BJ (cell line): ENCODE measurements around the gene EXOC3. TPM values are rescaled to one million over a fixed set of nuclear protein-coding genes. Genes with fewer than 3 reads are reported as not detected.
"Not testable (repeated sequence)": the region's sequence is repeated elsewhere in the genome, so short reads cannot be mapped to it uniquely, and the experiment has no call there.

Experiments
- CTCF ChIA-PET: fragments of 350-600 bp; formaldehyde crosslinking; extraction: SDS; loops from one replicate; lab custom pipeline; 2021; ENCODE audit warnings: antibody characterized with exemption, inconsistent platforms; lab: Yijun Ruan, JAX
- POLR2A ChIA-PET: fragments of 300-600 bp; sonication (Branson Sonifier 250); formaldehyde crosslinking; extraction: SDS; loops from one replicate; lab custom pipeline; 2021; ENCODE audit warnings: antibody characterized with exemption; lab: Charles Lee
- DNase-seq: peaks from one replicate; pipeline ENCODE4 v3.0.0-alpha.2; 2011; ENCODE audit warnings: low read depth
- H3K27me3 ChIP-seq: 2 replicates; pipeline ENCODE4 v1.6.0; 2011; ENCODE audit warnings: low read length; ENCODE audit not compliant: control insufficient read depth, insufficient read depth
- H3K36me3 ChIP-seq: 2 replicates; pipeline ENCODE4 v1.5.1; 2011; ENCODE audit warnings: low read length; ENCODE audit not compliant: control insufficient read depth, insufficient read depth
- H3K4me3 ChIP-seq: 2 replicates; pipeline ENCODE4 v1.5.1; 2011; ENCODE audit warnings: low read depth, mild to moderate bottlenecking, control low read depth, low read length
- CTCF ChIP-seq: IDR thresholded peaks from 2 replicates; pipeline ENCODE4 v1.5.1; 2011; ENCODE audit warnings: low read depth, mild to moderate bottlenecking, control low read depth, inconsistent platforms, low read length, moderate library complexity; ENCODE audit not compliant: insufficient read depth
- polyA plus RNA-seq: library from polyadenylated mRNA; depleted of rRNA; stranded (reverse); fragments of >200 nt; gene quantifications from 2 replicates; pipeline ENCODE4 v1.2.3, GENCODE V29; 2011

The EXOC3 gene
- polyA plus RNA-seq, 1 experiment = 32.1 TPM

GRCh38 chr5:472656-473550 lies 29.9 kb downstream of the EXOC3 start:
- peaks cover 4% of the 10 kb centered on the region; the same call in 1 of the 2 replicates for H3K36me3 ChIP-seq
- CTCF ChIA-PET = interaction anchor here (0.6 to 3.2 kb wide), 5 partner anchors 16 to 156 kb away, joined by 3 to 11 read pairs (median 5); partner anchors contain the start of gene AHRR
- no peaks in the 10 kb centered on the region for H3K27me3 ChIP-seq
- H3K4me3 ChIP-seq = peak overlapping the region; percentile 77
- no peak for DNase-seq
- no peak for TF ChIP-seq CTCF
- POLR2A ChIA-PET = no interaction called here

DNA sequence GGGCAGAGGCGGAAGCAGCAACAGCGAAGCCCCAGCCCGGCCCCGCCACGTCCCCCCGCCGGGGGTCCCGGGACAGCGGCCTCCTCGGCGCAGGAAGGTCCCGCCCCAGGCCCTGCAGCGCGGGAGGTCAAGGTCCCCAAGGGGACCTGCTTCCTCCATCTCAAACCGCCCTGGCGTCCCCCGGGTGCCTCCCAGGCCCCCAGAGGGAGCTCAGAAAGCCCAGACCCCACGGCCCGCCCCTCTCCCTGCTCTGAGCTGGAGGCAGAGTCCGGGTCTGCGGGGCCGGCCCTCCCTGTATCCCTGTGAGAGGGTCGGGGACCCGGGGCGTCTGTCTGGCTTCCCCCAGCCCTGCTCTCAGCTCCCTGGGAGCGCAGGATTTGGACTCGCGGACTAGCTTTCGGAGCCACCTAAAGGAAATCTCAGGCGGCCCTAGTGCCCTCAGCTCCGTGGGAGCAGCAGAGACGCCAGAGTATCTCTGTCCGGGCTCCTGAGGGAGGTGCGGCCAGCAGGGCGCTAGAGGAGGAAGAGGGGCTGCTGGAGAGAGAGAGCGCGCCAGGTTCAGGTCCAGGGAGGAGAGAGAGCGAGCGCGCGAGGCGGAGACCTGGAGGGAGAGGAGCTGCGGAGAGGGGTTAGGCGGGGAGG lies 30.7 kb downstream of the EXOC3 start:
- Histone ChIP-seq H3K4me3 (peak overlapping the region; percentile 77), H3K27me3 (no peaks in the 10 kb centered on the region), H3K36me3 (peaks cover 4% of the 10 kb centered on the region; the same call in 1 of the 2 replicates)
- DNase-seq = no peak
- no peak for TF ChIP-seq CTCF
- ChIA-PET CTCF (interaction anchor here (0.6 to 3.2 kb wide), 4 partner anchors 27 to 157 kb away, joined by 3 to 11 read pairs (median 4); partner anchors contain the start of gene AHRR), POLR2A (no interaction called here)

DNA sequence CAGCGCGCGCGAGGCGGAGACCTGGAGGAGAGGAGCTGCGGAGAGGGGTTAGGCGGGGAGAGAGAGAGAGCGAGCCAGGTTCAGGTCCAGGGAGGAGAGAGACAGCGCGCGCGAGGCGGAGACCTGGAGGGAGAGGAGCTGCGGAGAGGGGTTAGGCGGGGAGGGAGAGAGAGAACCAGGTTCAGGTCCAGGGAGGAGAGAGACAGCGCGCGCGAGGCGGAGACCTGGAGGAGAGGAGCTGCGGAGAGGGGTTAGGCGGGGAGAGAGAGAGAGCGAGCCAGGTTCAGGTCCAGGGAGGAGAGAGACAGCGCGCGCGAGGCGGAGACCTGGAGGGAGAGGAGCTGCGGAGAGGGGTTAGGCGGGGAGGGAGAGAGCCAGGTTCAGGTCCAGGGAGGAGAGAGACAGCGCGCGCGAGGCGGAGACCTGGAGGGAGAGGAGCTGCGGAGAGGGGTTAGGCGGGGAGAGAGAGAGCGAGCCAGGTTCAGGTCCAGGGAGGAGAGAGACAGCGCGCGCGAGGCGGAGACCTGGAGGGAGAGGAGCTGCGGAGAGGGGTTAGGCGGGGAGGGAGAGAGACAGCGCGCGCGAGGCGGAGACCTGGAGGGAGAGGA lies 31.4 kb downstream of the EXOC3 start:
- CTCF ChIA-PET = interaction anchor here (1.7 to 3.2 kb wide), 3 partner anchors 28 to 157 kb away, joined by 4 to 11 read pairs (median 5); partner anchors contain the start of gene AHRR
- POLR2A ChIA-PET, DNase-seq: not testable (repeated sequence)

GRCh38 chr5:474840-475661 lies 32.1 kb downstream of the EXOC3 start:
- no peak for DNase-seq
- POLR2A ChIA-PET = no interaction called here
- Histone ChIP-seq H3K27me3 (no peaks in the 10 kb centered on the region), H3K4me3 (peak overlapping the region; percentile 48), H3K36me3 (peaks cover 3% of the 10 kb centered on the region; the same call in 1 of the 2 replicates)
- TF ChIP-seq CTCF = no peak
- CTCF ChIA-PET = interaction anchor here (0.9 to 3.2 kb wide), 3 partner anchors 29 to 154 kb away, joined by 3 to 11 read pairs (median 5); partner anchors contain the start of gene AHRR

More for the DNA sequence above, 31.4 kb downstream of the EXOC3 start:
- not testable (repeated sequence) for H3K27me3 ChIP-seq, H3K36me3 ChIP-seq
- H3K4me3 ChIP-seq = peak overlapping the region; percentile 77

DNA sequence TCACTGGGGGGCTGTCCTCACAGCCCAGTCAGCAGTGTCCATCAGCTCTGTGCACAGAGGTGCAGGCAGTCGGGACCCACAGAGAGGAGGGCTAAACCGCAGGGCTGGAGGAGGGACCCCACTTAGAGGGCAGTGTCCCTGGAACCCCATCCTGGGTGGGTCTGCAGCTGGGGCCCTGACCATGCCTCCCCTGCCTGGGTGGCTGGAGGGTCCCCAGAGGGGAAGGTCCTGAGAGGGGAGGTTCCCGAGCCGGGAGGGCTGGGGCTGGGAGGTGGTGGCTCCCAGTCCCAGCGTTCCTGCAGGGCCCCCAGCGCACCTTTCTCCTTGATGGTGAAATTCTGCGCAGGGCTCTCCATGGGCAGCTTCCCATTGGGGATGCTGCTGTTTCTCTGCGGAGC lies 32.7 kb downstream of the EXOC3 start:
- no peak for TF ChIP-seq CTCF
- POLR2A ChIA-PET = no interaction called here
- 0 out of 2 replicates have a peak, but pooled peaks cover 1% of the 10 kb centered on the region for H3K36me3 ChIP-seq
- CTCF ChIA-PET = interaction anchor here (0.9 kb wide), 1 partner anchor 30 kb away, joined by 3 read pairs; no protein-coding TSS in a partner anchor
- H3K27me3 ChIP-seq = no peaks in the 10 kb centered on the region
- H3K4me3 ChIP-seq = no peak overlapping the region
- DNase-seq = no peak
